Measurements from ENCODE around the gene GNA14.
A peak's percentile ranks its signal among the peaks of the same experiment; 100 is the strongest.
"Not testable (repeated sequence)": the region's sequence is repeated elsewhere in the genome, so short reads cannot be mapped to it uniquely, and the experiment has no call there.

Gene GNA14

GRCh38 chr9:77534376-77535057, 113.6 kb downstream of the GNA14 start:
- DNase-seq (ENCODE audit: low read depth in 2 of 2) = no peak

- DNase-seq (ENCODE audit: low read depth in 2 of 2) = no peak
Measured at GRCh38 chr9:77533671-77534070, 114.5 kb downstream of the GNA14 start.

GRCh38 chr9:77532607-77533006, 115.5 kb downstream of the GNA14 start:
- DNase-seq (ENCODE audit: low read depth in 2 of 2) = no peak

- DNase-seq (ENCODE audit: low read depth in 2 of 2) = no peak
Measured at GRCh38 chr9:77531400-77531799, 116.7 kb downstream of the GNA14 start.

GRCh38 chr9:77523891-77524290, 124.2 kb downstream of the GNA14 start:
- no peak for DNase-seq (ENCODE audit: low read depth in 2 of 2)

- no peak for DNase-seq (ENCODE audit: low read depth in 2 of 2)
Measured at GRCh38 chr9:77521091-77521490, 127.0 kb downstream of the GNA14 start.

GRCh38 chr9:77518688-77519087, 129.4 kb downstream of the GNA14 start:
- no peak for DNase-seq (ENCODE audit: low read depth in 2 of 2)

GRCh38 chr9:77516781-77517180, 131.3 kb downstream of the GNA14 start:
- no peak for DNase-seq (ENCODE audit: low read depth in 2 of 2)

- DNase-seq (ENCODE audit: low read depth in 2 of 2) = no peak
Measured at GRCh38 chr9:77514886-77515711, 133.0 kb downstream of the GNA14 start.

- DNase-seq (ENCODE audit: low read depth in 2 of 2) = no peak
Measured at GRCh38 chr9:77513457-77513856, 134.7 kb downstream of the GNA14 start.

GRCh38 chr9:77512876-77513275, 135.2 kb downstream of the GNA14 start:
- DNase-seq (ENCODE audit: low read depth in 2 of 2) = no peak

- no peak for DNase-seq (ENCODE audit: low read depth in 2 of 2)
Measured at GRCh38 chr9:77511525-77511924, 136.6 kb downstream of the GNA14 start.

- DNase-seq (ENCODE audit: low read depth in 2 of 2) = no peak
Measured at GRCh38 chr9:77510666-77511065, 137.5 kb downstream of the GNA14 start.

- no peak for DNase-seq (ENCODE audit: low read depth in 2 of 2)
Measured at GRCh38 chr9:77508396-77508795, 139.7 kb downstream of the GNA14 start.

GRCh38 chr9:77507212-77507961, 140.7 kb downstream of the GNA14 start:
- no peak for DNase-seq (ENCODE audit: low read depth in 2 of 2)

GRCh38 chr9:77505232-77505631, 142.9 kb downstream of the GNA14 start:
- DNase-seq (ENCODE audit: low read depth in 2 of 2) = no peak

- DNase-seq (ENCODE audit: low read depth in 2 of 2) = no peak
Measured at GRCh38 chr9:77502568-77502967, 145.6 kb downstream of the GNA14 start.

GRCh38 chr9:77498891-77499290, 149.2 kb downstream of the GNA14 start:
- no peak for DNase-seq (ENCODE audit: low read depth in 2 of 2)

GRCh38 chr9:77497322-77498198, 150.6 kb downstream of the GNA14 start:
- no peak for DNase-seq (ENCODE audit: low read depth in 2 of 2)

- peak; percentile 26 to 32 for DNase-seq (ENCODE audit: low read depth in 2 of 2)
Measured at GRCh38 chr9:77495834-77496671, 152.1 kb downstream of the GNA14 start.

- not testable (repeated sequence) for DNase-seq (ENCODE audit: low read depth in 2 of 2)
Measured at GRCh38 chr9:77490279-77490678, 157.8 kb downstream of the GNA14 start.
